HepG2 (cell line): ENCODE measurements around the gene AUTS2. TPM values are rescaled to one million over a fixed set of nuclear protein-coding genes. Genes with fewer than 3 reads are reported as not detected.

Experiments
- ATAC-seq: fragments of 200-7000 bp; cut with Tn5 transposase; 3 replicates; pipeline ENCODE4 v1.9.1; 2020; ENCODE audit warnings: mild to moderate bottlenecking, moderate library complexity
- BruUV-seq: library from RNA; stranded (reverse); fragments of 400-500 nt; replicated peaks from 2 replicates; lab custom pipeline; 2021; lab: Mats Ljungman, UMichigan
- CTCF ChIA-PET: fragments of 300-600 bp; formaldehyde crosslinking; extraction: SDS; loops from one replicate; lab custom pipeline; 2021; ENCODE audit warnings: low total read pairs, inconsistent platforms, low intra/inter-chr PET ratio; lab: Yijun Ruan, JAX
- POLR2A ChIA-PET: fragments of 350-600 bp; sonication (Branson Sonifier 250); formaldehyde crosslinking; loops from one replicate; lab custom pipeline; 2020; ENCODE audit warnings: antibody characterized with exemption, inconsistent platforms; lab: Yijun Ruan, JAX
- DNase-seq: peaks from one replicate; pipeline ENCODE4 v3.0.0-alpha.2; 2015; ENCODE audit warnings: low spot score
- FAIRE-seq: peaks from 3 replicates; lab custom pipeline; 2011; peaks lifted over from hg19 to GRCh38; lab: Jason Lieb, UNC
- H2AFZ ChIP-seq: one replicate; pipeline ENCODE4 v1.6.1; 2011; ENCODE audit warnings: low read length, inconsistent platforms
- H3K27ac ChIP-seq: fragments of 300-600 bp; 3 replicates; pipeline ENCODE4 v1.8.0; 2011; ENCODE audit warnings: mixed run types, mild to moderate bottlenecking, mixed read lengths, low read length, inconsistent platforms; ENCODE audit not compliant: insufficient read depth; ENCODE audit errors: extremely low read length
- H3K27me3 ChIP-seq, 2 experiments: fragments of 200-600 bp in 1 of 2; 2 replicates in 1 of 2; 3 replicates in 1 of 2; pipeline versions ENCODE4 v1.6.0 to v1.8.0; 2011; ENCODE audit warnings: low read length in 2 of 2, mild to moderate bottlenecking in 2 of 2, moderate library complexity in 2 of 2, inconsistent platforms in 1 of 2; ENCODE audit not compliant: insufficient read depth in 2 of 2, control insufficient read depth in 1 of 2
- H3K36me3 ChIP-seq, 2 experiments: fragments of 200-600 bp in 1 of 2; replicated peaks in 1 of 2; 2 replicates in 1 of 2; 3 replicates in 1 of 2; pipeline versions ENCODE4 v1.5.1 to v1.8.0; 2011; ENCODE audit warnings: low read length in 2 of 2, inconsistent platforms in 1 of 2; ENCODE audit not compliant: insufficient read depth in 2 of 2, control insufficient read depth in 1 of 2
- H3K4me1 ChIP-seq: 2 replicates; pipeline ENCODE4 v1.5.1; 2012; ENCODE audit warnings: low read length, inconsistent platforms; ENCODE audit not compliant: insufficient read depth
- H3K4me2 ChIP-seq: 2 replicates; pipeline ENCODE4 v1.6.0; 2011; ENCODE audit warnings: low read depth, low read length, inconsistent platforms
- H3K4me3 ChIP-seq, 3 experiments: fragments of 200-600 bp in 1 of 3; sonication (generic), shearing (Covaris generic) in 1 of 3; replicated peaks in 1 of 3; 2 replicates each; pipeline ENCODE4 v1.5.1; 2011 to 2016; ENCODE audit warnings: low read length in 3 of 3, inconsistent platforms in 2 of 3, low read depth in 2 of 3, mild to moderate bottlenecking in 2 of 3, control low read depth in 1 of 3, mixed read lengths in 1 of 3; ENCODE audit not compliant: insufficient read depth in 1 of 3
- H3K79me2 ChIP-seq: one replicate; pipeline ENCODE4 v1.6.1; 2011; ENCODE audit warnings: low read length, inconsistent platforms; ENCODE audit not compliant: insufficient read depth
- H3K9ac ChIP-seq: 2 replicates; pipeline ENCODE4 v1.6.0; 2011; ENCODE audit warnings: mild to moderate bottlenecking, low read depth, low read length, inconsistent platforms; ENCODE audit not compliant: insufficient read depth
- H3K9me3 ChIP-seq: 2 replicates; pipeline ENCODE4 v1.5.1; 2012; ENCODE audit warnings: mild to moderate bottlenecking, low read length
- H4K20me1 ChIP-seq: 2 replicates; pipeline ENCODE4 v1.6.0; 2011; ENCODE audit warnings: inconsistent platforms, mild to moderate bottlenecking, low read length, moderate library complexity; ENCODE audit not compliant: insufficient read depth
- CBFB ChIP-seq: sonication (generic); formaldehyde crosslinking; IDR thresholded peaks from 2 replicates; pipeline ENCODE4 v1.4.0; 2020; ENCODE audit warnings: missing genetic modification reagents
- GMEB2 ChIP-seq: IDR thresholded peaks from 2 replicates; pipeline ENCODE4 v1.6.1; 2016; ENCODE audit warnings: missing biosample characterization, missing genetic modification reagents, low read depth
- HIVEP1 ChIP-seq: sonication (generic); formaldehyde crosslinking; IDR thresholded peaks from 2 replicates; pipeline ENCODE4 v1.4.0; 2020; ENCODE audit warnings: mild to moderate bottlenecking, missing genetic modification reagents
- NKX3-1 ChIP-seq: sonication (generic); formaldehyde crosslinking; IDR thresholded peaks from 2 replicates; pipeline ENCODE4 v1.5.0; 2020; ENCODE audit warnings: missing genetic modification reagents
- TBL1XR1 ChIP-seq: fragments of 150-350 bp; IDR thresholded peaks from 2 replicates; pipeline ENCODE4 v1.6.1; 2014; ENCODE audit warnings: borderline replicate concordance, low read length; ENCODE audit not compliant: partially characterized antibody
- ZNF33B ChIP-seq: sonication (generic); formaldehyde crosslinking; IDR thresholded peaks from 2 replicates; pipeline ENCODE4 v1.5.1; 2020; ENCODE audit warnings: mild to moderate bottlenecking, missing genetic modification reagents
- ZNF552 ChIP-seq: sonication (generic); formaldehyde crosslinking; IDR thresholded peaks from 2 replicates; pipeline ENCODE4 v1.9.0; 2022; ENCODE audit warnings: missing genetic modification reagents, mild to moderate bottlenecking, borderline replicate concordance
- WGBS: methylation state at CpG from one replicate; pipeline ENCODE4 v1.1.6; 2017; ENCODE audit warnings: low lambda C conversion rate; 5-methylcytosine and 5-hydroxymethylcytosine counted together
- in situ Hi-C: cut with HindIII; loops from 2 replicates; pipeline ENCODE4 v1.10.0; 2017; ENCODE audit warnings: low pct_unique_long_range_greater_than_20kb; ENCODE audit not compliant: extremely low pct_ligation_motif_present
- intact Hi-C: fragments of 100-400 bp; cut with micrococcal nuclease; formaldehyde crosslinking; loops from one replicate; pipeline ENCODE4 v1.10.0; 2022; ENCODE audit not compliant: unreplicated experiment
- polyA plus RNA-seq, 8 experiments: library from polyadenylated mRNA; depleted of rRNA in 3 of 8; stranded (reverse) in 7 of 8; unstranded in 1 of 8; fragments of >200 nt; fragmentation: Illumina TruSeq in 4 of 8; extraction: Trizol in 4 of 8; gene quantifications; 2 replicates each; pipeline versions ENCODE4 v1.2.1 to v1.2.3, GENCODE V29; 2011 to 2016; ENCODE audit warnings: low read depth in 4 of 8, missing spikeins in 1 of 8, mixed read lengths in 1 of 8; ENCODE audit not compliant: insufficient read depth in 1 of 8
- total RNA-seq, 5 experiments: library from RNA; depleted of rRNA; stranded (reverse); fragments of >200 nt; fragmentation: Illumina TruSeq; extraction: Trizol; gene quantifications; 2 replicates each; pipeline ENCODE4 v1.2.3, GENCODE V29; 2016; ENCODE audit warnings: low read depth in 1 of 5
- TF ChIP-seq, protein P1 (sequence below): sonication (generic); formaldehyde crosslinking; IDR thresholded peaks from 2 replicates; pipeline ENCODE4 v1.8.1; 2022; ENCODE audit warnings: low read depth, mild to moderate bottlenecking, missing genetic modification reagents
- TF ChIP-seq, protein P2 (sequence below): sonication (generic); formaldehyde crosslinking; IDR thresholded peaks from 2 replicates; pipeline ENCODE4 v1.9.0; 2021; ENCODE audit warnings: missing genetic modification reagents, borderline replicate concordance
- TF ChIP-seq, protein P3 (sequence below): IDR thresholded peaks from 2 replicates; pipeline ENCODE4 v1.6.1; 2018; ENCODE audit warnings: missing genetic modification reagents, mild to moderate bottlenecking, missing compliant biosample characterization

The AUTS2 gene
- total and polyA plus RNA-seq, 2 of the 13 experiments (the other 11 are each of a cell fraction or from before 2014, with no cell fraction given): 0.38 TPM; not detected in 1

DNA sequence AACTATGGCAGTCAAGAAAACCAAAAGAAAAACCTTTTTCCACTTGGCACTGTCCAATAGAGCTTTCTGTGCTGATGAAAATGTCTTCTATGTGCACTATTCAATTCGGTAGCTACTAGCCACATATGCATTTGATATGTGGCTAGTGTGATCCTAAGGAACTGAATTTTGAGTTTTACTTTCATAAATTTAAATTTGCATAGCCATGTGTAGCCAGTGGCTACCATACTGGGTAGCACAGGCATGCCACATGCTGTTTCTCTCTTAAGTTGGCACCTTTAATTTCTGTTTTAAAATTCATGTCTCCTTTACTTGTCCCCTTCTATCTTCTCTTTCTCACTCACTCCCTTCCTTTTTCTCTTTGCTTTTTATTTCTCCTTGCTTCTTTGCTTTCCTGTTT, 455.7 kb downstream of the AUTS2 start:
- no peaks in the 10 kb centered on the region for H3K79me2 ChIP-seq
- no CpG with 5 or more reads among the region's 1 CpG for WGBS
- ChIA-PET CTCF (no interaction called here), POLR2A (no interaction called here)
- no peak overlapping the region for H2AFZ ChIP-seq
- no peak overlapping the region for H3K9ac ChIP-seq
- in situ Hi-C loops (no loop called here), intact Hi-C loops (no loop called here)
- H3K4me3 ChIP-seq: no peak overlapping the region
- TF ChIP-seq ZNF33B (CRISPR knock-in tag): no peak
- TF ChIP-seq NKX3-1 (CRISPR knock-in tag): no peak
- TF ChIP-seq, protein P1, sequence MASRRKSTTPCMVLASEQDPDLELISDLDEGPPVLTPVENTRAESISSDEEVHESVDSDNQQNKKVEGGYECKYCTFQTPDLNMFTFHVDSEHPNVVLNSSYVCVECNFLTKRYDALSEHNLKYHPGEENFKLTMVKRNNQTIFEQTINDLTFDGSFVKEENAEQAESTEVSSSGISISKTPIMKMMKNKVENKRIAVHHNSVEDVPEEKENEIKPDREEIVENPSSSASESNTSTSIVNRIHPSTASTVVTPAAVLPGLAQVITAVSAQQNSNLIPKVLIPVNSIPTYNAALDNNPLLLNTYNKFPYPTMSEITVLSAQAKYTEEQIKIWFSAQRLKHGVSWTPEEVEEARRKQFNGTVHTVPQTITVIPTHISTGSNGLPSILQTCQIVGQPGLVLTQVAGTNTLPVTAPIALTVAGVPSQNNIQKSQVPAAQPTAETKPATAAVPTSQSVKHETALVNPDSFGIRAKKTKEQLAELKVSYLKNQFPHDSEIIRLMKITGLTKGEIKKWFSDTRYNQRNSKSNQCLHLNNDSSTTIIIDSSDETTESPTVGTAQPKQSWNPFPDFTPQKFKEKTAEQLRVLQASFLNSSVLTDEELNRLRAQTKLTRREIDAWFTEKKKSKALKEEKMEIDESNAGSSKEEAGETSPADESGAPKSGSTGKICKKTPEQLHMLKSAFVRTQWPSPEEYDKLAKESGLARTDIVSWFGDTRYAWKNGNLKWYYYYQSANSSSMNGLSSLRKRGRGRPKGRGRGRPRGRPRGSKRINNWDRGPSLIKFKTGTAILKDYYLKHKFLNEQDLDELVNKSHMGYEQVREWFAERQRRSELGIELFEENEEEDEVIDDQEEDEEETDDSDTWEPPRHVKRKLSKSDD (CRISPR knock-in tag): no peak
- no peak for TF ChIP-seq CBFB (CRISPR knock-in tag)
- H4K20me1 ChIP-seq: no peaks in the 10 kb centered on the region
- no peaks in the 10 kb centered on the region for H3K4me1 ChIP-seq
- BruUV-seq: no TSS peak
- H3K9me3 ChIP-seq: no peaks in the 10 kb centered on the region
- H3K36me3 ChIP-seq: no peaks in the 10 kb centered on the region
- FAIRE-seq: no peak
- ATAC-seq: no peak
- no peak overlapping the region for H3K27ac ChIP-seq
- no peak overlapping the region for H3K4me2 ChIP-seq
- no peak for DNase-seq
- H3K27me3 ChIP-seq: no peaks in the 10 kb centered on the region

GRCh38 chr7:70056363-70056762, 458.1 kb downstream of the AUTS2 start:
- ChIA-PET POLR2A (no interaction called here), CTCF (no interaction called here)
- no peak for ATAC-seq
- no peaks in the 10 kb centered on the region for H3K36me3 ChIP-seq
- BruUV-seq: no TSS peak
- no peaks in the 10 kb centered on the region for H3K4me1 ChIP-seq
- in situ Hi-C loops: no loop called here
- no peak overlapping the region for H3K9ac ChIP-seq
- no peaks in the 10 kb centered on the region for H4K20me1 ChIP-seq
- WGBS: 0% methylated on average over 1 of the region's 1 CpG
- no peak overlapping the region for H3K27ac ChIP-seq
- no peak for FAIRE-seq
- intact Hi-C loops: no loop called here
- no peak overlapping the region for H3K4me3 ChIP-seq
- no peak for DNase-seq
- no peak overlapping the region for H3K4me2 ChIP-seq
- no peaks in the 10 kb centered on the region for H3K79me2 ChIP-seq
- H3K27me3 ChIP-seq: no peaks in the 10 kb centered on the region
- H2AFZ ChIP-seq: no peak overlapping the region
- H3K9me3 ChIP-seq: no peaks in the 10 kb centered on the region
- TF ChIP-seq TBL1XR1: no peak
- no peak for TF ChIP-seq HIVEP1 (CRISPR knock-in tag)
- TF ChIP-seq GMEB2: no peak
- TF ChIP-seq ZNF552 (CRISPR knock-in tag): no peak
- TF ChIP-seq, protein P2, sequence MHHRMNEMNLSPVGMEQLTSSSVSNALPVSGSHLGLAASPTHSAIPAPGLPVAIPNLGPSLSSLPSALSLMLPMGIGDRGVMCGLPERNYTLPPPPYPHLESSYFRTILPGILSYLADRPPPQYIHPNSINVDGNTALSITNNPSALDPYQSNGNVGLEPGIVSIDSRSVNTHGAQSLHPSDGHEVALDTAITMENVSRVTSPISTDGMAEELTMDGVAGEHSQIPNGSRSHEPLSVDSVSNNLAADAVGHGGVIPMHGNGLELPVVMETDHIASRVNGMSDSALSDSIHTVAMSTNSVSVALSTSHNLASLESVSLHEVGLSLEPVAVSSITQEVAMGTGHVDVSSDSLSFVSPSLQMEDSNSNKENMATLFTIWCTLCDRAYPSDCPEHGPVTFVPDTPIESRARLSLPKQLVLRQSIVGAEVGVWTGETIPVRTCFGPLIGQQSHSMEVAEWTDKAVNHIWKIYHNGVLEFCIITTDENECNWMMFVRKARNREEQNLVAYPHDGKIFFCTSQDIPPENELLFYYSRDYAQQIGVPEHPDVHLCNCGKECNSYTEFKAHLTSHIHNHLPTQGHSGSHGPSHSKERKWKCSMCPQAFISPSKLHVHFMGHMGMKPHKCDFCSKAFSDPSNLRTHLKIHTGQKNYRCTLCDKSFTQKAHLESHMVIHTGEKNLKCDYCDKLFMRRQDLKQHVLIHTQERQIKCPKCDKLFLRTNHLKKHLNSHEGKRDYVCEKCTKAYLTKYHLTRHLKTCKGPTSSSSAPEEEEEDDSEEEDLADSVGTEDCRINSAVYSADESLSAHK (CRISPR knock-in tag): no peak
- TF ChIP-seq, protein P3, sequence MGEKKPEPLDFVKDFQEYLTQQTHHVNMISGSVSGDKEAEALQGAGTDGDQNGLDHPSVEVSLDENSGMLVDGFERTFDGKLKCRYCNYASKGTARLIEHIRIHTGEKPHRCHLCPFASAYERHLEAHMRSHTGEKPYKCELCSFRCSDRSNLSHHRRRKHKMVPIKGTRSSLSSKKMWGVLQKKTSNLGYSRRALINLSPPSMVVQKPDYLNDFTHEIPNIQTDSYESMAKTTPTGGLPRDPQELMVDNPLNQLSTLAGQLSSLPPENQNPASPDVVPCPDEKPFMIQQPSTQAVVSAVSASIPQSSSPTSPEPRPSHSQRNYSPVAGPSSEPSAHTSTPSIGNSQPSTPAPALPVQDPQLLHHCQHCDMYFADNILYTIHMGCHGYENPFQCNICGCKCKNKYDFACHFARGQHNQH (CRISPR knock-in tag): no peak
